Gastroesophageal sphincter (tissue), 3 donors: ENCODE results near the gene CPVL.

Experiments
- CTCF ChIP-seq, 4 experiments: fragments of 200-600 bp in 2 of 4; fragments of 450-650 bp in 2 of 4; sonication (generic) in 1 of 4; IDR thresholded peaks; one replicate each; pipeline ENCODE4 v1.5.1; 2017 to 2019; ENCODE audit warnings: antibody characterized with exemption in 4 of 4, mild to moderate bottlenecking in 2 of 4, moderate library complexity in 2 of 4
- POLR2AphosphoS5 ChIP-seq: sonication (generic); formaldehyde crosslinking; IDR thresholded peaks from one replicate; pipeline ENCODE4 v1.6.1; 2017; ENCODE audit warnings: antibody characterized with exemption

DNA sequence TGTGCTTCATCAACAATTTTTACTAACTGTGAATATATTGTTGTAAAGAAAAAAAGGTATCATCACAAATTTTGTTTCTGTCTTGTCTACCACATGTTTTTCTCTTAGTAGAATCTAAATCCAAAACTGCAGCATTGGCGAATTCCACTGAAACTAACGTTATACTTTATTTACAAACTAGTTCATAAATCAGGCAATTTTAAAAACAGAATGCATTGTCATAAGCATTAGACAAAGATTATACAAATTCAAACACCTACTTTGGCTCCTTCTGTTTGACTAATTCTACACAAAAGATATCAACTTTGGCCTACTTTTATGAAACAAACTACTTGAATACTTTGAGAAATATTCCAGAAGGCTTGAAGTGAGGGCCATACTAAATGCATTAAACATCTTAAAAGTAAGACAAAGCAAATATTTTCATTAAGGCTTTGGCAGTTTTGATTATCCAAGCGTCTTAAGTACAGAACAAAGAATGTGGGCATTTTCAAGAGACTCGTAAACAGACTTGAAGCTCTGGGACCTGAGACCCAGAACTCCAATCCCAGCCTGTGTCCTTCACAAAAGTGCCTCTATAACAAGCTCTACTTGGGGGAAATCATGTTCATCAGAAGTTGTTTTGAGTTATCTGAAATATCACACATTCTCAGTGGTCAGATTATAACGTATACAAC lies 81.0 kb downstream of the CPVL start:
- TF ChIP-seq CTCF (IDR thresholded peaks at IDR 0.05) (no peak), POLR2AphosphoS5 (no peak)
